Stomach (tissue), 4 donors: ENCODE results near the gene MCM3AP.

Experiments
- POLR2A ChIP-seq, 4 donors: fragments of 450-650 bp; IDR thresholded peaks; one replicate each; pipeline ENCODE4 v1.6.1; 2016; ENCODE audit warnings: antibody characterized with exemption in 4 of 4, control low read depth in 2 of 4, mild to moderate bottlenecking in 1 of 4, moderate library complexity in 1 of 4
- POLR2AphosphoS5 ChIP-seq, 3 donors: sonication (generic); formaldehyde crosslinking; IDR thresholded peaks; one replicate each; pipeline ENCODE4 v1.6.1; 2016; ENCODE audit warnings: antibody characterized with exemption in 3 of 3
- TF ChIP-seq, protein P1 (sequence below), 7 experiments: fragments of 450-650 bp in 4 of 7; fragments of 200-600 bp in 3 of 7; sonication (generic) in 3 of 7; IDR thresholded peaks; one replicate each; pipeline ENCODE4 v1.5.1; 2016 to 2019; ENCODE audit warnings: antibody characterized with exemption in 7 of 7, control low read depth in 2 of 7, mild to moderate bottlenecking in 1 of 7

GRCh38 chr21:46264690-46265144, 20.7 kb downstream of the MCM3AP start:
- TF ChIP-seq, protein P1, sequence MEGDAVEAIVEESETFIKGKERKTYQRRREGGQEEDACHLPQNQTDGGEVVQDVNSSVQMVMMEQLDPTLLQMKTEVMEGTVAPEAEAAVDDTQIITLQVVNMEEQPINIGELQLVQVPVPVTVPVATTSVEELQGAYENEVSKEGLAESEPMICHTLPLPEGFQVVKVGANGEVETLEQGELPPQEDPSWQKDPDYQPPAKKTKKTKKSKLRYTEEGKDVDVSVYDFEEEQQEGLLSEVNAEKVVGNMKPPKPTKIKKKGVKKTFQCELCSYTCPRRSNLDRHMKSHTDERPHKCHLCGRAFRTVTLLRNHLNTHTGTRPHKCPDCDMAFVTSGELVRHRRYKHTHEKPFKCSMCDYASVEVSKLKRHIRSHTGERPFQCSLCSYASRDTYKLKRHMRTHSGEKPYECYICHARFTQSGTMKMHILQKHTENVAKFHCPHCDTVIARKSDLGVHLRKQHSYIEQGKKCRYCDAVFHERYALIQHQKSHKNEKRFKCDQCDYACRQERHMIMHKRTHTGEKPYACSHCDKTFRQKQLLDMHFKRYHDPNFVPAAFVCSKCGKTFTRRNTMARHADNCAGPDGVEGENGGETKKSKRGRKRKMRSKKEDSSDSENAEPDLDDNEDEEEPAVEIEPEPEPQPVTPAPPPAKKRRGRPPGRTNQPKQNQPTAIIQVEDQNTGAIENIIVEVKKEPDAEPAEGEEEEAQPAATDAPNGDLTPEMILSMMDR (IDR thresholded peaks at IDR 0.05): no peak
- no peak for TF ChIP-seq POLR2A (IDR thresholded peaks at IDR 0.05)
- TF ChIP-seq POLR2AphosphoS5 (IDR thresholded peaks at IDR 0.05): no peak
